HuH-7 (cell line): ENCODE results near the gene ROPN1B.

Experiments used
- DNase-seq: peaks from one replicate; pipeline ENCODE4 v3.0.0; 2011; ENCODE audit warnings: low spot score

The ROPN1B gene

GRCh38 chr3:126004692-126005091 lies 35.7 kb downstream of the ROPN1B start:
- DNase-seq = no peak

- DNase-seq = no peak
Measured at GRCh38 chr3:126005951-126006350, 37.0 kb downstream of the ROPN1B start.

GRCh38 chr3:126008219-126008618 lies 39.2 kb downstream of the ROPN1B start:
- DNase-seq = no peak

- no peak for DNase-seq
Measured at GRCh38 chr3:126009181-126009580, 40.2 kb downstream of the ROPN1B start.

- no peak for DNase-seq
Measured at GRCh38 chr3:126013751-126014156, 44.8 kb downstream of the ROPN1B start.

GRCh38 chr3:126014252-126014651 lies 45.3 kb downstream of the ROPN1B start:
- DNase-seq = no peak

- no peak for DNase-seq
Measured at GRCh38 chr3:126015075-126015474, 46.1 kb downstream of the ROPN1B start.

- no peak for DNase-seq
Measured at GRCh38 chr3:126016616-126017015, 47.6 kb downstream of the ROPN1B start.

GRCh38 chr3:126017362-126017761 lies 48.4 kb downstream of the ROPN1B start:
- DNase-seq = no peak

- no peak for DNase-seq
Measured at GRCh38 chr3:126018545-126018944, 49.6 kb downstream of the ROPN1B start.

- DNase-seq = no peak
Measured at GRCh38 chr3:126018995-126019394, 50.0 kb downstream of the ROPN1B start.

- no peak for DNase-seq
Measured at GRCh38 chr3:126019683-126020082, 50.7 kb downstream of the ROPN1B start.

GRCh38 chr3:126021224-126021623 lies 52.2 kb downstream of the ROPN1B start:
- DNase-seq = no peak

GRCh38 chr3:126021702-126022101 lies 52.7 kb downstream of the ROPN1B start:
- no peak for DNase-seq

GRCh38 chr3:126022741-126023359 lies 53.9 kb downstream of the ROPN1B start:
- no peak for DNase-seq

GRCh38 chr3:126023390-126023789 lies 54.4 kb downstream of the ROPN1B start:
- DNase-seq = no peak

GRCh38 chr3:126024049-126024854 lies 55.3 kb downstream of the ROPN1B start:
- DNase-seq = no peak

- DNase-seq = no peak
Measured at GRCh38 chr3:126025116-126025729, 56.2 kb downstream of the ROPN1B start.

GRCh38 chr3:126025862-126026261 lies 56.9 kb downstream of the ROPN1B start:
- no peak for DNase-seq

- no peak for DNase-seq
Measured at GRCh38 chr3:126026277-126026751, 57.3 kb downstream of the ROPN1B start.

GRCh38 chr3:126026761-126027160 lies 57.8 kb downstream of the ROPN1B start:
- no peak for DNase-seq

- no peak for DNase-seq
Measured at GRCh38 chr3:126028096-126028495, 59.1 kb downstream of the ROPN1B start.

GRCh38 chr3:126029241-126029640 lies 60.3 kb downstream of the ROPN1B start:
- no peak for DNase-seq
